ENCODE results near the gene ATXN1.
"Not testable (repeated sequence)": the region's sequence is repeated elsewhere in the genome, so short reads cannot be mapped to it uniquely, and the experiment has no call there.

The ATXN1 gene

DNA sequence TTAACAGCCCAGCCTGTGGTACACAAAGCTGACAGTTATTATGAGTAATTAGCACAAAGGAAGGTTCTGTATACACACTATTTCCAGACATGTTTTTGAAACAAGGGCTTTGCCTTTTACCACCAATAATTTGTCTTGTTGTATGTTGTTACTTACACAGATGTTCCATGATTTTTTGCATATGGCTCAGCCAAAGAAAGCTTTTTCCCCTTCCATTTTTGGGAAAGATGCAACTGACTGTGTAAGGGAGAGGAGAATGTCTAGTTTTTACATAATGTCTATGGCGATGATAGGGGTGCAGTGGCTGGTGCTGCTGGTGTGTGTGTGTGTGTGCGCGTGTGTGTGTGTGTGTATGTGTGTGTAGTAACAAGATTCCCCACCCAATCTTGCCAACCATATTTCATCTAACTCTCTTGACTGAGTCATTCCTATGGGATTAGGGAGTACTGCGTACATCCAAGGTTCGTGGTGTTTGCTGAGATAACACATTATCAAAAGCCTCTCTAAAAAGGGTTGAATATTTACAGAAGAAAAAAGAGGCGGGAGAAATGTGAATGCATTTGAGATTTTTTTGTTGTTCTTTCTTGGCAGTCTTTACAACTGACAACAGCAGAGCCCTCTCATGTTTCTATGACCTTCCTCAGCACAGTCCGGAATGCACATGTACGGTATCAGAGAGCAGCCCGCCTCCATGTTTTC lies 330.7 kb downstream of the ATXN1 start:
- DNase-seq = no peak

- DNase-seq = no peak
Measured at GRCh38 chr6:16429669-16430068, 331.6 kb downstream of the ATXN1 start.

- DNase-seq = no peak
Measured at GRCh38 chr6:16427124-16427523, 334.1 kb downstream of the ATXN1 start.

- no peak for DNase-seq
Measured at GRCh38 chr6:16425881-16426615, 335.2 kb downstream of the ATXN1 start.

GRCh38 chr6:16421462-16421960 lies 339.7 kb downstream of the ATXN1 start:
- DNase-seq = no peak

DNA sequence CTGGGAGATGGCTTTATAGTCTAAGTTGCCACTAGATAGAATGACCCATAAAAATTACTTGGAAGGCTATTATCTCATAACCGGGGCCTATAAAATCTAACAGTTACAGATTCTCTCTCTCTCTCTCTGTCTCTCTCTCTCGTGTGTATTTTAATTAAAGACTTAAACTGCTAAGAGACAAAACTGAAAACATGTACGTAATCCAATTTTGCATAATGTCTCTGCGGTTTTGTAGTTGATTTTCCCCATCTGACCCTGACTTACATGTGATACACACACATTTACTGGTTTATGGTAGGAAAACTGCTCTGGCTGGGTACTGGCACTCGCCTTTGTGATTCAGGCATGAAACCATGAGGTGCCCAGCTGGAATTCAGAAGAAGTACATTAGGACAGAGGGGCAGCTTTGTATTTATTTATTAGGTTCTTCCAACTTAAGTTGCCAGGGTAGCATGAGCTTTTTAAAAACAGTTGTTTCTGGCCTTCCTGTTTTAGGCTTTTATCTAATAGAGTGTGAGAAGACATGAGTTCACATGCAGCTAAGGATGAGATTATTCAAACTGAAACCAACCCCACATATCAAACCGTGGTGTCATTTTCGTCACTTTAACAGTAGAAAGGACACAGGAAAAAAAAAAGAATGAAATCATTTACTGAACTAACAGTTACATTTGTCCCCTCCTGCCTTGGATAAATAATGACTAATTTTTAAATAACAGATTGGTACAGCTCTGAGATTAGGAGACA lies 340.4 kb downstream of the ATXN1 start:
- peak; percentile 22 for DNase-seq

DNA sequence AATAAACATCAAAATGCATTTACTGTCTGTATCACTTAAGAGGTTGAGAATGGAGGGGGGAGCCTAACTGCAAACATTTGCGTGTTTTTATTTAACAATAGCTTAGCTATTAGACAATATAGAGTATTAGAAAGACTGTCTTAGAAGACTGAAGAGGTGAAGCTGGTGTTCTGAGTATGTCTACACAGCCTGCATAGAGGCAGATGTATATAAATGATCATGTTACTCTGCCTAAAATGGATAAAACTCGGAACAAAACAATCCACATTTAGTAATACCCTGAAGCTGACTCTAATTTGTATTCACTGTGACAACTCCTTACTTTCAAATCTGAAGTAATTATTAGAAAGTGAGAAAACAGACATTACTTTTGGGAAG lies 340.9 kb downstream of the ATXN1 start:
- no peak for DNase-seq

- no peak for DNase-seq
Measured at GRCh38 chr6:16419636-16420336, 341.5 kb downstream of the ATXN1 start.

- DNase-seq = no peak
Measured at GRCh38 chr6:16418151-16418550, 343.1 kb downstream of the ATXN1 start.

GRCh38 chr6:16415677-16416076 lies 345.6 kb downstream of the ATXN1 start:
- no peak for DNase-seq

- DNase-seq = no peak
Measured at GRCh38 chr6:16414205-16414604, 347.1 kb downstream of the ATXN1 start.

- no peak for DNase-seq
Measured at GRCh38 chr6:16413399-16413798, 347.9 kb downstream of the ATXN1 start.

DNA sequence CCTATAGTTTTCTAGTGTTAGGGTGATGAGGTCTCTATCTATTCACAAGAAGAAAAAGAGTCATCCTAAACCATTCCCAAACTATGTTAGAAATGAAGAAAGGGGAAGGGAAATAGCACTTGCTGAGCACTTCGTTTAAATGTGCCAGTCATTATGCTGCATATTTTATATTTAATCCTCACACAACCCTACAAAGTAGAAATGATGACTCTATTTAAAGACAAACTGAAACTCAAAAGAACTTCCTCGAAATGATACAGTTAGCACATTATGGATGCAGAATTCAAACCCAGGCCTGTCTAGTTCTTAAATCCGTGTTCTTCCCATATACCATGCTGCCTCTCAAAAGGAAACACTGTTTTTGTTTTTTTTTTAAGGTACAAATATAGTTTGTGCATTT lies 348.3 kb downstream of the ATXN1 start:
- DNase-seq = no peak

- no peak for DNase-seq
Measured at GRCh38 chr6:16412171-16412570, 349.1 kb downstream of the ATXN1 start.

GRCh38 chr6:16409531-16410441 lies 351.5 kb downstream of the ATXN1 start:
- no peak for DNase-seq

- DNase-seq = no peak
Measured at GRCh38 chr6:16408766-16409165, 352.5 kb downstream of the ATXN1 start.

DNA sequence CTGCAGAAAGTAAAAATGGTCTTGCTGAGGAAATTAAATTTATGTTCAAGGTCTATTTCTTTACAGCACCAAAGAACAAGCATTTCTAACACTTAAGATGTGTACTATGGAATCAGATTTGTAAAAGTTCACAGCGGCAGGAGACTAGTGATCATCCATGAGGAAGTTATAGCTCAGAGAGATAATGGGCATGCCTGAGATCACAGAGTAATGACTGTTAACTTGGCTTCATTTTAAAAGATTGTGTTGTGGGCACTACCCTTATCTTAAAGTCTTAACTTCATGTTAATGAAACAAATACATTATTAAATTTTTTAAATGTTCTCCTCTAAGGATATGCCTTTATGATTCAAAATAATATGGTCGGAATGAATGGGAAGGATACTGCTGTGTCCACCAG lies 354.3 kb downstream of the ATXN1 start:
- DNase-seq = no peak

DNA sequence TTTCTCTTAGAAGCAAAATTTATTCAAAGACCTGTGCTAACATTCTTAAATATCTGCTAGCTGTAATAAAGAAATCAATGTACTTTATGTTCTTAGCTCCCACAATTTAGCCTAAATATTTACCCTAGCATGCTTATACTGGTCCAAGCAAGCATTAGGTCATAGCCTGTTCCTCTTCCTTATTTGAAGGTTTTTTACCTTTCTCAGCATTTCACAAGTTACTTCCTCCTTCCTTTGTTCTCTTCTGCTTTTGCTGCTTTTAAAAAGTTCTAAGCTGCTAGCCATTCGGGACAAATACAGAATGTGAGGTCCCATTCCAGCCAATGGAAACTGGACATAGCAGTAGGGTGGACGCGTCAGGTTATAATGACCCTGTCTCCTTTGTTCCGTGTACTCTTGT lies 354.7 kb downstream of the ATXN1 start:
- not testable (repeated sequence) for DNase-seq

- no peak for DNase-seq
Measured at GRCh38 chr6:16405375-16405774, 355.9 kb downstream of the ATXN1 start.

- no peak for DNase-seq
Measured at GRCh38 chr6:16404456-16404855, 356.8 kb downstream of the ATXN1 start.

GRCh38 chr6:16403831-16404230 lies 357.4 kb downstream of the ATXN1 start:
- no peak for DNase-seq

GRCh38 chr6:16402581-16402900 lies 358.7 kb downstream of the ATXN1 start:
- DNase-seq = no peak

Data from NK-92 treated with Interleukin-12 subunit alpha and Interleukin-12 subunit beta, amount 100 ng/mL, for 24 hours (cell line).